Measurements from ENCODE around the gene UNC119B. TPM values are rescaled to one million over a fixed set of nuclear protein-coding genes. Genes with fewer than 3 reads are reported as not detected.

UNC119B gene
- total RNA-seq, 1 experiment from 2014 or later, result 33.8 TPM

DNA sequence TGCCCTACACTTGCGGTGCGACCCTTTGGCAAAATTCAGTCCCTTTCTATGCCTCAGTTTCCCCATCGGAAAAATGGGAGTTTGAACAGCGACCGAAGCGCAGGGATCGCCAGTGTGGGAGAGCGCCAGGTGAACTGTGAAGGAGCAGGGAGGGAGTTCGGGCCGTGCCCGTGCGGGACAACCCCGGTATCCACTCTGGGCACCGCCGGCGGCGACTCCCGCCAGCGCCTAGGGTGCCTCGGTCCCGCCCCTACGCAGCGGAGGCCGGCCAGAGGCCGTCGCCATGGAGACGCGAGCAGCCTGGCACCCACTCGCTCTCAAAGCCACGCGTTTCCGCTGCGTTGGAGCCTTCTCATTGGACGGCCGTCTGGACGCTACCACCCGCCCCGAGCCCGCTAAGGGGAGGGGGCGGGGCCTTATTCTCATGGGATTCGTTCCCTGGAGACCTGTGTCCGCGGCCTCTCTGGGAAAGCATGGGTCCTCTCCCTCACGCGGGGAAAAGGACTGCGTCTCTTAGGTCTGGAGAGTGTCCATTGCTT lies 24.0 kb upstream of the UNC119B start:
- Histone ChIP-seq H3K9me3 (ENCODE audit: control insufficient read depth in 1 of 2, insufficient read depth in 1 of 2, low read depth in 1 of 2, low read length in 2 of 2) (no peaks in the 10 kb centered on the region), H3K9ac (ENCODE audit: low read length) (peak overlapping the region; percentile 97), H4K20me1 (ENCODE audit: insufficient read depth) (peaks cover 4% of the 10 kb centered on the region; the same call in 1 of the 2 replicates), H3K4me2 (ENCODE audit: low read length) (peak overlapping the region; percentile 94), H2AFZ (ENCODE audit: low read depth, low read length, poor library complexity, severe bottlenecking) (peak overlapping the region; percentile 99), H3K4me1 (ENCODE audit: control insufficient read depth in 1 of 2, insufficient read depth in 2 of 2, low read length in 2 of 2) (peaks cover 22 to 26% of the 10 kb centered on the region in 2 experiments), H3K9me2 (ENCODE audit: insufficient read depth) (no peaks in the 10 kb centered on the region), H3K36me3 (ENCODE audit: control insufficient read depth in 1 of 2, insufficient read depth in 2 of 2, low read length in 2 of 2) (0 out of 4 replicates have a peak, but pooled peaks cover 0 to 1% of the 10 kb centered on the region in 2 experiments), H3K27me3 (ENCODE audit: insufficient read depth, low read length) (no peaks in the 10 kb centered on the region), H3K27ac (ENCODE audit: low read depth, low read length) (peak overlapping the region; percentile 86), H3K4me3 (replicated peaks in 1 of 2; ENCODE audit: low read depth in 1 of 2, low read length in 2 of 2) (peak overlapping the region; percentile 84 to 92), H3K79me2 (ENCODE audit: insufficient read depth, low read length) (peaks cover 43% of the 10 kb centered on the region)
- intact Hi-C loops (cut with micrococcal nuclease), result loop anchor here (1.0 kb wide), 1 partner anchor 103 kb away; no protein-coding TSS in a partner anchor
- peak; percentile 86 for ATAC-seq
- RAD21 ChIA-PET (ENCODE audit: low non-redundant PET in 1 of 2, low total read pairs in 2 of 2, uncharacterized antibody in 2 of 2, unreplicated experiment in 2 of 2), result no interaction called here
- BruUV-seq (replicated peaks), result no TSS peak
- TF ChIP-seq EZH2 (IDR thresholded peaks at IDR 0.05) (no peak), POLR2AphosphoS5 (IDR thresholded peaks at IDR 0.05; ENCODE audit: low read depth, low read length) (peak; percentile 90), RAD21 (IDR thresholded peaks at IDR 0.05; ENCODE audit: low read depth) (no peak), TCF7L2 (IDR thresholded peaks at IDR 0.05; ENCODE audit: borderline replicate concordance, extremely low read depth, insufficient read depth, insufficient read length) (no peak), CBX3 (IDR thresholded peaks at IDR 0.05; ENCODE audit: low read depth) (0 out of 2 replicates have a peak, but pooled peaks have one; percentile 8), SIN3A (IDR thresholded peaks at IDR 0.05; ENCODE audit: low read depth) (peak; percentile 41), ATF3 (IDR thresholded peaks at IDR 0.05) (no peak), POLR2A (IDR thresholded peaks at IDR 0.05; ENCODE audit: borderline replicate concordance, extremely low read depth, insufficient read depth, insufficient read length) (peak; percentile 64), SP1 (IDR thresholded peaks at IDR 0.05; ENCODE audit: low read depth) (peak; percentile 68), FOSL1 (IDR thresholded peaks at IDR 0.05; ENCODE audit: low read depth) (no peak)
- TF ChIP-seq, protein P1, sequence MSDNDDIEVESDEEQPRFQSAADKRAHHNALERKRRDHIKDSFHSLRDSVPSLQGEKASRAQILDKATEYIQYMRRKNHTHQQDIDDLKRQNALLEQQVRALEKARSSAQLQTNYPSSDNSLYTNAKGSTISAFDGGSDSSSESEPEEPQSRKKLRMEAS (IDR thresholded peaks at IDR 0.05), result peak; percentile 36; the same call in 1 of the 2 replicates
- POLR2A ChIA-PET, result interaction anchor here (1.0 to 1.7 kb wide), 3 partner anchors 8 to 395 kb away, joined by 3 read pairs; partner anchors contain the start of genes POP5 and RNU4-2
- DNase-seq (ENCODE audit: low read depth, low spot score), result peak; percentile 96
- CTCF ChIA-PET, result interaction anchor here (0.7 to 1.5 kb wide), 2 partner anchors 103 to 105 kb away, joined by 3 to 4 read pairs; partner anchors contain the start of gene POP5

All from HCT116 (cell line).